GM12801 (cell line): ENCODE measurements around the gene SLX9.

ENCODE experiments used
- TF ChIP-seq, protein P1 (sequence below): IDR thresholded peaks from one replicate; pipeline ENCODE4 v1.5.1; 2011; ENCODE audit warnings: control low read depth; ENCODE audit not compliant: insufficient read length; ENCODE audit errors: extremely low read depth

SLX9 gene

DNA sequence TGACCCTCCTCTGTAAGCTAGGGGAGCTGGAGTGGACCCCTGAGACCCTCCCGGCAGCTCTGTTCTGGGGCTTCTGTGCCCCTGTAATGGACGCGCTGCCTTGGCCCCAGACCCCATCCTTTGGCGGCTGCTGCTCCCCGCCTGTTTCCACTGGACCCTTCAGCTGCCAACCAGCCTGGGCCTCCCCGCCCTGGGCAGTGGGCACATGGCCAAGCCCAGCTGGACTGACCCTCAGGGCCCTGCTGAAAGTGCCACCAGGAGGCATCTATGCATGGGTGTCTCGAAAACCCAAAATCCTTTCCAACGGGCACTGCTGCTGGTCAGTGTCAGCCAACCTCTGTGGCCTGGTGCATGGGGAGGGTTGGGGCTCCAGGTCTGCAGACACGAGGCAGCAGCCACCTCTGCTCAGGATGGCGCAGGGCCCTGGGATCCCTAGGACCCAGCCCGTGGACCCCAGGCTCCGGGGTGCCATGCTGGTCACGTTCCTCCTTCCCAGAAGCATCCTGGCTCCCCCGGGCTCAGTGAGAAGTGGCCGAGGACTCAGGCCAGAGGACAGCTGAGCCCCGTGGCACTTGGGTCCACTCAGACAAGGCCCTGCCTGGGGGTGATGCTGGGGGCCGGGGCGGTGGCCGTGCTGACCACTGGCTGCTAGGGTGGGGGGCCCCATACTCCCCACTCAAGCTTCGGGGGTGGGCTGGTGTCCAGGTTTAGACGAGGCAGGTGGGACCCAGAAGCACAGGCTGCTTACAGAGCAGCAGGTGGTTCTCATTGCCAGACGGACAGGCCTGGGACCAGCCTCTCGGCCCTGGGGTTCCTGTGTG lies 46.9 kb downstream of the SLX9 start:
- TF ChIP-seq, protein P1, sequence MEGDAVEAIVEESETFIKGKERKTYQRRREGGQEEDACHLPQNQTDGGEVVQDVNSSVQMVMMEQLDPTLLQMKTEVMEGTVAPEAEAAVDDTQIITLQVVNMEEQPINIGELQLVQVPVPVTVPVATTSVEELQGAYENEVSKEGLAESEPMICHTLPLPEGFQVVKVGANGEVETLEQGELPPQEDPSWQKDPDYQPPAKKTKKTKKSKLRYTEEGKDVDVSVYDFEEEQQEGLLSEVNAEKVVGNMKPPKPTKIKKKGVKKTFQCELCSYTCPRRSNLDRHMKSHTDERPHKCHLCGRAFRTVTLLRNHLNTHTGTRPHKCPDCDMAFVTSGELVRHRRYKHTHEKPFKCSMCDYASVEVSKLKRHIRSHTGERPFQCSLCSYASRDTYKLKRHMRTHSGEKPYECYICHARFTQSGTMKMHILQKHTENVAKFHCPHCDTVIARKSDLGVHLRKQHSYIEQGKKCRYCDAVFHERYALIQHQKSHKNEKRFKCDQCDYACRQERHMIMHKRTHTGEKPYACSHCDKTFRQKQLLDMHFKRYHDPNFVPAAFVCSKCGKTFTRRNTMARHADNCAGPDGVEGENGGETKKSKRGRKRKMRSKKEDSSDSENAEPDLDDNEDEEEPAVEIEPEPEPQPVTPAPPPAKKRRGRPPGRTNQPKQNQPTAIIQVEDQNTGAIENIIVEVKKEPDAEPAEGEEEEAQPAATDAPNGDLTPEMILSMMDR: no peak

DNA sequence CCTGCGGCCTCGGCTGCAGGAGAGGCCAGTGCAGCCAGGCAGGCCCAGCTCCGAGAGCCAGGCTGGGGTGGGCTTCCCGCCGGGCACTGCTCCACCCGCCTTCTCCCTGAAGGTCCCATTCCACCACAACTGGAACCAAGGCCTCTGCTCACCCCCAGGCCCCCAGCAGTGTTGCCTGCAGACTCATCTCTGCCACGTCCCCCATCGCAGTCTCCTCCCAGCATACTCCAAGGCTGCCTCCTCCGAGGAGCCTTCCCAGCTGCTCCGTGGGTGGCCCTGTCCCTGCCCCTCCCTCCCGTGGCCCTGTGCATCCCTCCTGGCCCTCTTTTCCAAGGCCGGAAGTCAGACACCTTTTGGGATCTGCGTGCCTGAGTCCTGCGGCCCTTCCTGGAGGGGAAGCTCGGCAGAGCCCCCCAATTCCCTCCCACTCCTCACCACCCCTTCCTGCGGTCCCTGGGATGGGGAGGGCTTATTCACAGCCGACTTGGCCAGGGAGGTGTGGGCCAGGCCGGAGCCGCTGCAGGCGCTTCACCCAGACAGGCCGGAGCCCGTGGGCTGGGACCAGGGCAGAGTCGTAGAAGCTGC lies 47.6 kb downstream of the SLX9 start:
- TF ChIP-seq, protein P1: no peak

DNA sequence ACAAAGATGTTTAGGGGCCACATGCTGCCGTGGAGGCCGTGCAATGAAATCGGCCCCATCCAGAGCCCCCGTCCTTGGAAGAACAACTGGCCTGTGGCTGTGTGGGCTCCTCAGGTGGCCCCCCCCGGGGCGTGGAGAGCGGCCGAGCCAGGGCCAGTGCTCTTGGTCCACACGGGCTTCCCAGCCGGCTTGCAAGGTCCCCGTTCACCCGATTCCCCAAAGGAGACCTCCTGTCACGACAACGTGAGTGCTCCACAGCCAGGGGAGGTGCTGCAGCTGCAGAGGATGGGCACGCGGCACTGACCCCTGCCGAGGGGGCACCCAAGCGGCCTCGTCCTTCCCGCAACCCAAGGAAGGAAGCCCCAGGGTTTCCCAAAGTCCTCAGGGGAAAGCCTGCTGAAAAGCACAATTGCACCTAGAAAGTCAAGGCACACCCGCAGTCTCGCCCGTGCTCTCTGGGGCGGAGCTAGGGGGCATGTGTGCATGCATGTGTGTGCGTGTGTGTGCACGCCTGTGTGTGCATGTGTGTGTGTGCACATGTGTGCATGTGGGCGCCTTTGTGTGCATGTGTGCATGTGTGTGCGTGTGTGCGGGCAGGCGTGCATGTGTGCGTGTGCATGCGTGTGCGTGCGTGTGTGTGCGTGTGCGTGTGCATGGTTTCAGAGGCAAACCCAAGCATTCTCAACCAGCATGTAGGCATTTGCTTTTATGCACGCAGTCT lies 48.2 kb downstream of the SLX9 start:
- TF ChIP-seq, protein P1: no peak

DNA sequence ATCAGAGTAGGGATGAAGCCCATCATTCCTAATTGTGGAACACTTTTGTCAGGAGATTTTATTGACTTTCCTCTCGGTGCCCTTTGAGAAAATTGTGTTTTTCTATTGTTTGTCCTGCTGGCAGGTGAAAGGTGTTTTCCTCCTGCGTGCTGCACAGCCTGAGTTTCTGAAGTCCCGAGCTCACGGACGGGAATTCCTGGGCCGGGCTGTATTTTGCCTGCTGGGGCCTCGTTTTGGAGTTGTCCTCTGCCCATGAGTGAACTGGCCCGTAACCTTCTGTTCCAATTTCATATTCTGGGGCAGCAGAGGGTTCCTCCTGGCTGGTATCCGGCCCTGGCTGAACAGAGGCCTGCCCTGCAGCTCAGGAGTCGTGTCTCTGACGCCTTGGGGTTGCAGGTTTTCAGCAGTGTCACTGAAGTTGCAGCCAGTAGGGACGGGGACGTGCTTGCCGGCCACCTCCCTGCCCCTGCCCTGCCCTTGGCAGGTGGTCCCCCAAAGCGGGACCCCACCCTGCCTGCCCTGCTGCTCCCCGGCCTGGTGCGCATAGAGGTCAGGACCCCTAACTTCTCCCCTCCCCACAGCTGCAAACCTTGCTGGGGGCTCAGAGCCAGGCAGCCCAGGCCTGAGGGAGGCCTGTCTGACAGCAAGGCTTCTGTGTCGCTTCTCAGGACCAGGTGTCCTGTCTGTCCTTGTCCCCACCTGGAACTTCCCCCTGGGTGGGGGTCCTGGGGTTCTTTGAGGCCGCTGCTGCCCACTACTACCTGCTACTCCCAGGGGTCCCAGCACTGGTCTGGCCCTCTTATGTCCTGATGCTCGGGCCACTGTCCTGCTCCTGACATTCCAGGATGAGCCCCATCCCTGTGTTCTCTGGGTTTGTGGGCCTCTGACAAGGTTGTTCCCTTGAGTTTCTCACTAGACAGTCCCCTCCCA lies 49.0 kb downstream of the SLX9 start:
- TF ChIP-seq, protein P1: no peak

DNA sequence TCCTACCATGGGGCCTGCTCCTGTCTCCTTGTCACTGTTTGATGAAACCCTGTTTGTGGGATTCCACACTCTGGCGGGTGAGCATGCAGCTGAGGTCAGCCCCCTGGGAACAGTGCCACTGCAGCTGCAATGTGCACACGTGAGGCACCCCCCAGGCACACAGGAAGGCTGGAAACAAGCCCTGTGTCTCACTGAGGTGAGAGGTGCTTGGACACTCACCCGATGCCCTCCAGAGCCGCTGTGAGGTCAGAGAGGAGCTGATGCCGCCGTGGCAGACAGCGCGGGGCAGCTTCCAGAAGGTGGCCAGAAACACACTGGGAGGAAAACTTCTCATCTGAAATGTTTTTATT lies 49.7 kb downstream of the SLX9 start:
- TF ChIP-seq, protein P1: no peak

DNA sequence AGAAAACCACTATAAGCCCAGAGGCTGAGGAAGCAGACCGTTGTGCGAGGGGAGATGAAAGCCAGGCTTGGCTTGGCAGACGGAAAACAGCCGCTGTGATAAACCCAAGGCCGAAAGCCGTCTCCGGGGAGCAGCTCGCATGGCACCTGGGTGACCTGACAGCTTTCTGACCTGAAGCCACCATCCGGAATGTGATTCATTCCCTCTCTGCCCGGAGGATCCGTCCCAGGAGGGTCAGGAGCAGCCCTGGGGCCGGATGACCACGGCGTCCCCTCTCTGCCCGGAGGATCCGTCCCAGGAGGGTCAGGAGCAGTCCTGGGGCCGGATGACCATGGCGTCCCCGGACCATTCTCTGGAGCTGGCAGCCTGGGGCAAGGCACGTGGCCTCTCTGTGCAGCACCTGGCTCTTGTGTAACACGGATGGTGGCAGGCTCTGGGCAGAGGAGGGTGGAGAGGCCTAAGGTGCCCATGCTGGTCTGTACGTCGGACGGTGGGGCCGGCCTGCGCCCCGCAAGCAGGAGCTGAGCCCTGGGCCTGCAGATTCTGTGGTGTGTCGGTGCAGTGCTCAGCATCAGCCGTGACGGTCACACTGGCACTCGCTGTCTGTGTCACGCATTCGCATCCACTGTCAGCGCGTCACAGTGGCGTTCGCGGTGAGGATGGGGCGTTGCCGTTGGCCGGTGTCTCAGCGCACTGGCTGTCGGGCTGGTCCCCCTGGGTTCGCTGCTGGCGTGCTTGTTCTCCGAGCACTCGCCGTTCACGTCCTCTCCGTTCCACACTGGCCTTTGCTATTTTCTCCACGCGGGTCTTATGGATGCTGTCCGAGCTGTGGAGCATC lies 50.3 kb downstream of the SLX9 start:
- TF ChIP-seq, protein P1: no peak
